ENCODE results near the gene ARHGAP30.

DNA sequence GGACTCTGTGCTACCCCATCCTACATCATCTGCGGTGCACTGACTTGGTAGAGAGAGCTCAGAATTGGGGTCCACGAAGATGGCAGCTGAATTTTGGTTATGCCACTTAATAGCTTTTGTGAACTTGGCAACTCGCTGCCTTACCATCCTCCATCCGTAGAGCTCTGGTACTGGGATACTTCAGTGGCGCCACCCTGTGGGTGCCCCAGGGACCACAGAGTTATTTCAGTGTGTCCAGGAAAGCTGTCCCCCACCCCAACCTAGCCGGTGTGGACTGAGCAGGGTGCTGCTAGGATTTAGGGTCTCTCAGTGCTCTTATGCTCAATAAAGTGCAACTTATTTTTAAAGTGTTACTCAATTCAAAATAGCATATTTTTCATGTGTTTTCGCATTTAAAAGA, 14.9 kb downstream of the ARHGAP30 start:
- TF ChIP-seq EZH2 (IDR thresholded peaks at IDR 0.05; ENCODE audit: insufficient read depth, poor library complexity, severe bottlenecking): no peak
- TF ChIP-seq EZH2phosphoT487 (IDR thresholded peaks at IDR 0.05; ENCODE audit: insufficient read depth, low read depth): no peak
